HG03066 (cell line): ENCODE results near the gene SLC25A6.
"Not testable (repeated sequence)": the region's sequence is repeated elsewhere in the genome, so short reads cannot be mapped to it uniquely, and the experiment has no call there.

Source experiments
- ATAC-seq: cut with Tn5 transposase; IDR thresholded peaks from one replicate; pipeline ENCODE4 v1.9.1; 2021; ENCODE audit warnings: low read depth; ENCODE audit not compliant: unreplicated experiment

The SLC25A6 gene

GRCh38 chrX:1391370-1391706 lies 575 bp downstream of the SLC25A6 start:
- ATAC-seq, result peak; percentile 41

GRCh38 chrX:1390621-1391369 lies 1.1 kb downstream of the SLC25A6 start:
- no peak for ATAC-seq

- no peak for ATAC-seq
Observed at GRCh38 chrX:1389993-1390285, 2.0 kb downstream of the SLC25A6 start.

GRCh38 chrX:1389181-1389992 lies 2.5 kb downstream of the SLC25A6 start:
- no peak for ATAC-seq

GRCh38 chrX:1388651-1389050 lies 3.3 kb downstream of the SLC25A6 start:
- no peak for ATAC-seq

- no peak for ATAC-seq
Observed at GRCh38 chrX:1387141-1387776, 4.7 kb downstream of the SLC25A6 start.

GRCh38 chrX:1386338-1387127 lies 5.4 kb downstream of the SLC25A6 start:
- ATAC-seq, result no peak

GRCh38 chrX:1385253-1386223 lies 6.4 kb downstream of the SLC25A6 start:
- no peak for ATAC-seq

GRCh38 chrX:1384658-1385252 lies 7.2 kb downstream of the SLC25A6 start:
- ATAC-seq, result no peak

GRCh38 chrX:1380672-1381233 lies 11.2 kb downstream of the SLC25A6 start:
- ATAC-seq, result no peak

- ATAC-seq, result no peak
Observed at GRCh38 chrX:1378306-1378759, 13.6 kb downstream of the SLC25A6 start.

GRCh38 chrX:1368385-1368698 lies 23.6 kb downstream of the SLC25A6 start:
- ATAC-seq, result no peak

- not testable (repeated sequence) for ATAC-seq
Observed at GRCh38 chrX:1366363-1366762, 25.6 kb downstream of the SLC25A6 start.

GRCh38 chrX:1361910-1362309 lies 30.0 kb downstream of the SLC25A6 start:
- ATAC-seq, result no peak

GRCh38 chrX:1361275-1361674 lies 30.6 kb downstream of the SLC25A6 start:
- no peak for ATAC-seq

GRCh38 chrX:1360171-1360570 lies 31.7 kb downstream of the SLC25A6 start:
- no peak for ATAC-seq

GRCh38 chrX:1359477-1359873 lies 32.4 kb downstream of the SLC25A6 start:
- ATAC-seq, result no peak

- ATAC-seq, result no peak
Observed at GRCh38 chrX:1358793-1359476, 33.0 kb downstream of the SLC25A6 start.

GRCh38 chrX:1357993-1358392 lies 33.9 kb downstream of the SLC25A6 start:
- no peak for ATAC-seq
